B cell (primary cell): Measurements from ENCODE around the gene PTGIR. TPM values are rescaled to one million over a fixed set of nuclear protein-coding genes. Genes with fewer than 3 reads are reported as not detected.

Experiments used
- ATAC-seq: fragments of 200-7000 bp; cut with Tn5 transposase; one replicate; pipeline ENCODE4 v1.10.0; 2021; ENCODE audit warnings: low read depth, mild to moderate bottlenecking, moderate number of reproducible peaks, moderate library complexity
- CTCF ChIA-PET: fragments of 350-600 bp; sonication (Branson Sonifier 250); formaldehyde crosslinking; loops from one replicate; lab custom pipeline; 2021; ENCODE audit warnings: antibody characterized with exemption, inconsistent platforms; lab: Charles Lee
- POLR2A ChIA-PET: fragments of 350-600 bp; sonication (Branson Sonifier 250); formaldehyde crosslinking; loops from one replicate; lab custom pipeline; 2021; ENCODE audit warnings: antibody characterized with exemption; lab: Charles Lee
- DNase-seq: peaks from one replicate; pipeline ENCODE4 v3.0.0; 2013
- H2AFZ ChIP-seq: 2 replicates; pipeline ENCODE4 v1.6.1; 2012; ENCODE audit warnings: mild to moderate bottlenecking, low read depth, low read length; ENCODE audit not compliant: insufficient read depth, poor library complexity, severe bottlenecking
- H3K27ac ChIP-seq, 2 donors: 1 replicate in 1 of 2; 2 replicates in 1 of 2; pipeline ENCODE4 v1.5.1; 2012 to 2013; ENCODE audit warnings: low read length in 2 of 2, mild to moderate bottlenecking in 2 of 2, moderate library complexity in 1 of 2
- H3K27me3 ChIP-seq, 4 experiments: fragments of 200-600 bp in 1 of 4; sonication (generic) in 1 of 4; replicated peaks in 1 of 4; 1 replicate in 2 of 4; 2 replicates in 2 of 4; pipeline versions ENCODE4 v1.6.1 to v1.7.0; 2013 to 2016; ENCODE audit warnings: low read length in 3 of 4, mild to moderate bottlenecking in 2 of 4, mixed read lengths in 1 of 4, moderate library complexity in 1 of 4; ENCODE audit not compliant: insufficient read depth in 4 of 4, control insufficient read depth in 3 of 4; ENCODE audit errors: control extremely low read depth in 1 of 4
- H3K36me3 ChIP-seq, 2 experiments: replicated peaks in 1 of 2; 1 replicate in 1 of 2; 2 replicates in 1 of 2; pipeline versions ENCODE4 v1.6.1 to v1.7.1; 2013; ENCODE audit warnings: low read length in 1 of 2; ENCODE audit not compliant: insufficient read depth in 2 of 2, control insufficient read depth in 1 of 2; ENCODE audit errors: control extremely low read depth in 1 of 2, extremely low read depth in 1 of 2
- H3K4me1 ChIP-seq, 2 donors: fragments of 200-600 bp in 1 of 2; sonication (generic) in 1 of 2; 1 replicate in 1 of 2; 2 replicates in 1 of 2; pipeline versions ENCODE4 v1.5.1 to v1.6.1; 2013 to 2017; ENCODE audit warnings: low read length in 2 of 2; ENCODE audit not compliant: control insufficient read depth in 2 of 2, insufficient read depth in 2 of 2
- H3K4me2 ChIP-seq: replicated peaks from 2 replicates; pipeline ENCODE3; 2012; ENCODE audit warnings: mild to moderate bottlenecking, low read depth, low read length; ENCODE audit not compliant: poor library complexity, severe bottlenecking
- H3K4me3 ChIP-seq, 5 experiments: fragments of 200-600 bp in 1 of 5; sonication (generic) in 1 of 5; 1 replicate in 3 of 5; 2 replicates in 2 of 5; pipeline versions ENCODE4 v1.5.1 to v1.7.0; 2011 to 2016; ENCODE audit warnings: low read length in 4 of 5, mild to moderate bottlenecking in 4 of 5, low read depth in 2 of 5, control low read depth in 1 of 5, moderate library complexity in 1 of 5; ENCODE audit not compliant: insufficient read depth in 1 of 5; ENCODE audit errors: control extremely low read depth in 1 of 5, extremely low read depth in 1 of 5
- H3K79me2 ChIP-seq: fragments of 200-600 bp; sonication (generic); one replicate; pipeline ENCODE4 v1.6.0; 2016; ENCODE audit warnings: low read length; ENCODE audit not compliant: control insufficient read depth, insufficient read depth
- H3K9ac ChIP-seq: fragments of 200-600 bp; sonication (generic); 2 replicates; pipeline ENCODE4 v1.6.1; 2017; ENCODE audit warnings: mild to moderate bottlenecking, low read length, moderate library complexity
- H3K9me3 ChIP-seq, 3 donors: one replicate each; pipeline versions ENCODE4 v1.6.1 to v1.7.1; 2013; ENCODE audit warnings: low read length in 2 of 3; ENCODE audit not compliant: control insufficient read depth in 2 of 3, insufficient read depth in 1 of 3; ENCODE audit errors: control extremely low read depth in 1 of 3
- H4K20me1 ChIP-seq: 2 replicates; pipeline ENCODE4 v1.6.0; 2012; ENCODE audit warnings: mild to moderate bottlenecking, low read length; ENCODE audit not compliant: insufficient read depth, control insufficient read depth, poor library complexity, severe bottlenecking
- H3K27ac Mint-ChIP-seq: one replicate; pipeline ENCODE4 v1.8.0; 2021; ENCODE audit warnings: mixed read lengths
- H3K27me3 Mint-ChIP-seq: one replicate; pipeline ENCODE4 v1.8.0; 2021; ENCODE audit warnings: mixed read lengths
- H3K4me1 Mint-ChIP-seq: one replicate; pipeline ENCODE4 v1.8.0; 2021; ENCODE audit warnings: mixed read lengths
- H3K4me3 Mint-ChIP-seq: one replicate; pipeline ENCODE4 v1.8.0; 2021; ENCODE audit warnings: mixed read lengths
- H3K9me3 Mint-ChIP-seq: one replicate; pipeline ENCODE4 v1.8.0; 2022; ENCODE audit warnings: mixed read lengths; ENCODE audit not compliant: insufficient read depth
- CTCF ChIP-seq: fragments of 200-600 bp; IDR thresholded peaks from one replicate; pipeline ENCODE4 v1.8.0; 2022; ENCODE audit warnings: antibody characterized with exemption, mild to moderate bottlenecking
- EZH2 ChIP-seq: IDR thresholded peaks from 2 replicates; pipeline ENCODE4 v1.6.1; 2012; ENCODE audit warnings: borderline replicate concordance, low read depth, mild to moderate bottlenecking, moderate library complexity, low read length; ENCODE audit not compliant: insufficient read depth, poor library complexity, severe bottlenecking
- WGBS: methylation state at CpG from one replicate; pipeline ENCODE4 v1.1.5; 2013; ENCODE audit warnings: missing lambda C conversion rate; ENCODE audit not compliant: insufficient coverage; 5-methylcytosine and 5-hydroxymethylcytosine counted together
- intact Hi-C: fragments of 100-400 bp; cut with micrococcal nuclease; formaldehyde crosslinking; loops from one replicate; pipeline ENCODE4 v1.10.0; 2022
- polyA plus RNA-seq: library from polyadenylated mRNA; depleted of rRNA; stranded (reverse); fragments of >200 nt; gene quantifications from 2 replicates; pipeline ENCODE4 v1.2.3, GENCODE V29; 2012
- total RNA-seq, 2 donors: library from RNA; stranded (reverse); fragments of 120-200 nt in 1 of 2; gene quantifications; 1 replicate in 1 of 2; 2 replicates in 1 of 2; pipeline versions ENCODE4 v1.2.3 to v1.2.4, GENCODE V29; 2013 to 2022

The PTGIR gene
- total and polyA plus RNA-seq, 2 donors (not counting 1 experiment from before 2014, with no cell fraction given) = 1.9 to 2.1 TPM

GRCh38 chr19:46605356-46605821 lies 19.5 kb downstream of the PTGIR start:
- Mint-ChIP-seq H3K9me3 (no peaks in the 10 kb centered on the region), H3K4me3 (no peak overlapping the region), H3K27ac (no peak overlapping the region), H3K4me1 (peaks cover 26% of the 10 kb centered on the region), H3K27me3 (no peaks in the 10 kb centered on the region)
- intact Hi-C loops = no loop called here
- Histone ChIP-seq H2AFZ (no peak overlapping the region), H3K36me3 (peaks cover 0 to 51% of the 10 kb centered on the region in 2 experiments), H3K9me3 (peaks cover 0 to under 1% (median 0%) of the 10 kb centered on the region in 3 donors), H4K20me1 (peaks cover 87% of the 10 kb centered on the region), H3K79me2 (peaks cover 34% of the 10 kb centered on the region), H3K4me2 (no peak overlapping the region), H3K27ac (no peak overlapping the region), H3K4me1 (peaks cover 14 to 24% of the 10 kb centered on the region in 2 donors), H3K9ac (no peak overlapping the region), H3K4me3 (no peak overlapping the region), H3K27me3 (no peaks in the 10 kb centered on the region)
- ChIA-PET CTCF (interaction anchor here (1.0 to 6.6 kb wide), 3 partner anchors 9 to 99 kb away, joined by 3 to 55 read pairs (median 4); partner anchors contain the start of gene DACT3), POLR2A (interaction anchor here (0.6 kb wide), 2 partner anchors 53 to 66 kb away, joined by 3 to 6 read pairs; no protein-coding TSS in a partner anchor)
- 95% methylated on average over 16 of the region's 16 CpGs for WGBS
- DNase-seq (no peak), ATAC-seq (no peak)
- TF ChIP-seq EZH2 (no peak), CTCF (no peak)

- WGBS = 97% methylated on average over 12 of the region's 13 CpGs
- no peak overlapping the region for H3K4me3 ChIP-seq
- no peak overlapping the region for H3K9ac ChIP-seq
- H3K27me3 ChIP-seq = no peaks in the 10 kb centered on the region
- H3K36me3 ChIP-seq = peaks cover 0 to 51% of the 10 kb centered on the region in 2 experiments
- Mint-ChIP-seq H3K4me3 (no peak overlapping the region), H3K27ac (no peak overlapping the region), H3K9me3 (no peaks in the 10 kb centered on the region), H3K27me3 (no peaks in the 10 kb centered on the region), H3K4me1 (peaks cover 29% of the 10 kb centered on the region)
- H3K4me2 ChIP-seq = no peak overlapping the region
- H4K20me1 ChIP-seq = peaks cover 84% of the 10 kb centered on the region
- H3K4me1 ChIP-seq = peaks cover 18 to 29% of the 10 kb centered on the region in 2 donors
- H3K27ac ChIP-seq = no peak overlapping the region
- ChIA-PET CTCF (interaction anchor here (5.2 to 6.6 kb wide), 2 partner anchors 10 to 57 kb away, joined by 55 to 92 read pairs; partner anchors contain the start of gene DACT3), POLR2A (interaction anchor here (0.6 kb wide), 2 partner anchors 53 to 66 kb away, joined by 3 to 6 read pairs; no protein-coding TSS in a partner anchor)
- DNase-seq (no peak), ATAC-seq (no peak)
- intact Hi-C loops = loop anchor here (5.0 kb wide), 3 partner anchors 442 to 1757 kb away; partner anchors contain the start of genes SYNGR4, TMEM143 and TMEM160
- peaks cover 0 to 5% (median 0%) of the 10 kb centered on the region in 3 donors for H3K9me3 ChIP-seq
- H2AFZ ChIP-seq = no peak overlapping the region
- H3K79me2 ChIP-seq = peaks cover 34% of the 10 kb centered on the region
- TF ChIP-seq CTCF = no peak
- no peak for TF ChIP-seq EZH2
Observed at GRCh38 chr19:46604781-46605355, 20.0 kb downstream of the PTGIR start.
